K562 (cell line): ENCODE results near the gene WLS. TPM values are rescaled to one million over a fixed set of nuclear protein-coding genes. Genes with fewer than 3 reads are reported as not detected.

Experiments
- ATAC-seq: fragments of 200-7000 bp; cut with Tn5 transposase; 3 replicates; pipeline ENCODE4 v1.9.1; 2020; ENCODE audit warnings: moderate library complexity
- BruUV-seq: library from RNA; stranded (reverse); fragments of 400-500 nt; replicated peaks from 2 replicates; lab custom pipeline; 2021; lab: Mats Ljungman, UMichigan
- CTCF ChIA-PET: fragments of 300-600 bp; formaldehyde crosslinking; extraction: SDS; loops from one replicate; lab custom pipeline; 2021; ENCODE audit warnings: low intra/inter-chr PET ratio; lab: Yijun Ruan, JAX
- POLR2A ChIA-PET: fragments of 300-600, 350-650 bp; sonication (Branson Sonifier 250); formaldehyde crosslinking; extraction: SDS; loops from one replicate; lab custom pipeline; 2021; ENCODE audit warnings: antibody characterized with exemption, inconsistent platforms; lab: Yijun Ruan, JAX
- DNase-seq, 4 experiments: peaks; one replicate each; pipeline versions ENCODE4 v3.0.0 to v3.0.0-alpha.2; 2011 to 2018; ENCODE audit warnings: low spot score in 3 of 4, mixed read lengths in 3 of 4; ENCODE audit errors: extremely low read depth in 1 of 4
- FAIRE-seq: peaks from 2 replicates; lab custom pipeline; 2011; peaks lifted over from hg19 to GRCh38; lab: Jason Lieb, UNC
- H2AFZ ChIP-seq: 2 replicates; pipeline ENCODE4 v1.6.0; 2011; ENCODE audit warnings: low read depth, low read length, control low read depth, inconsistent platforms
- H3K27ac ChIP-seq: fragments of 200-600 bp; 3 replicates; pipeline ENCODE4 v1.8.0; 2011; ENCODE audit warnings: low read depth, mild to moderate bottlenecking, control low read depth, inconsistent platforms, low read length, moderate library complexity, mixed read lengths; ENCODE audit errors: extremely low read depth
- H3K27me3 ChIP-seq, 2 experiments: fragments of 300-600 bp in 1 of 2; 2 replicates in 1 of 2; 3 replicates in 1 of 2; pipeline versions ENCODE4 v1.6.0 to v1.8.0; 2011; ENCODE audit warnings: inconsistent platforms in 2 of 2, low read length in 2 of 2, mild to moderate bottlenecking in 1 of 2, mixed read lengths in 1 of 2, moderate library complexity in 1 of 2; ENCODE audit not compliant: control insufficient read depth in 2 of 2, insufficient read depth in 2 of 2
- H3K36me3 ChIP-seq: fragments of 300-600 bp; 3 replicates; pipeline ENCODE4 v1.8.0; 2011; ENCODE audit warnings: mild to moderate bottlenecking, low read length, inconsistent platforms; ENCODE audit not compliant: control insufficient read depth, insufficient read depth
- H3K4me1 ChIP-seq, 2 experiments: fragments of 200-600 bp in 1 of 2; replicated peaks in 1 of 2; 2 replicates in 1 of 2; 3 replicates in 1 of 2; pipeline versions ENCODE4 v1.5.1 to v1.8.0; 2011; ENCODE audit warnings: inconsistent platforms in 2 of 2, low read length in 2 of 2, mild to moderate bottlenecking in 1 of 2, mixed read lengths in 1 of 2, moderate library complexity in 1 of 2; ENCODE audit not compliant: control insufficient read depth in 2 of 2, insufficient read depth in 2 of 2
- H3K4me2 ChIP-seq: 2 replicates; pipeline ENCODE4 v1.6.1; 2011; ENCODE audit warnings: low read length, control low read depth, inconsistent platforms, mixed read lengths; ENCODE audit not compliant: insufficient read depth
- H3K4me3 ChIP-seq: fragments of 200-600 bp; sonication (generic), shearing (Covaris generic); 2 replicates; pipeline ENCODE4 v1.5.1; 2016; ENCODE audit warnings: control low read depth, inconsistent platforms
- H3K79me2 ChIP-seq: fragments of 200-600 bp; 3 replicates; pipeline ENCODE4 v1.8.0; 2011; ENCODE audit warnings: low read length, inconsistent platforms; ENCODE audit not compliant: control insufficient read depth, insufficient read depth
- H3K9ac ChIP-seq, 2 experiments: 2 replicates each; pipeline versions ENCODE4 v1.6.0 to v1.6.1; 2011; ENCODE audit warnings: low read depth in 2 of 2, low read length in 2 of 2, control low read depth in 1 of 2, inconsistent platforms in 1 of 2, mild to moderate bottlenecking in 1 of 2, mixed read lengths in 1 of 2; ENCODE audit not compliant: insufficient read depth in 1 of 2
- H3K9me1 ChIP-seq: one replicate; pipeline ENCODE4 v1.6.0; 2011; ENCODE audit warnings: inconsistent platforms, mild to moderate bottlenecking, low read length, moderate library complexity; ENCODE audit not compliant: control insufficient read depth, insufficient read depth
- H3K9me3 ChIP-seq: replicated peaks from 2 replicates; pipeline ENCODE4 v1.5.1; 2011; ENCODE audit warnings: low read depth, low read length, inconsistent platforms; ENCODE audit not compliant: control insufficient read depth, insufficient read depth
- H4K20me1 ChIP-seq: replicated peaks from 2 replicates; pipeline ENCODE4 v1.6.1; 2011; ENCODE audit warnings: low read length, inconsistent platforms, mixed read lengths; ENCODE audit not compliant: control insufficient read depth, insufficient read depth
- HEY1 ChIP-seq: fragments of 250-450 bp; sonication (Bioruptor Pico); IDR thresholded peaks from 2 replicates; pipeline ENCODE4 v1.5.0; 2020; ENCODE audit warnings: mild to moderate bottlenecking, moderate library complexity, borderline replicate concordance
- PRDM10 ChIP-seq: fragments of 450-650 bp; IDR thresholded peaks from 2 replicates; pipeline ENCODE4 v1.6.1; 2018; ENCODE audit not compliant: partially characterized antibody
- ZNF318 ChIP-seq, 2 experiments: fragments of 450-650 bp; IDR thresholded peaks; 2 replicates each; pipeline ENCODE4 v1.6.1; 2016; ENCODE audit warnings: mild to moderate bottlenecking in 2 of 2, borderline replicate concordance in 1 of 2, low read depth in 1 of 2, moderate library complexity in 1 of 2
- WGBS: fragments of 100-300 bp; shearing (Covaris generic); methylation state at CpG from one replicate; pipeline ENCODE4 v1.1.6; 2016; ENCODE audit warnings: low coverage, mixed read lengths; ENCODE audit not compliant: insufficient coverage; ENCODE audit errors: missing lambda C conversion rate; 5-methylcytosine and 5-hydroxymethylcytosine counted together
- in situ Hi-C: fragments of 300-500 bp; cut with MboI; formaldehyde crosslinking; loops from 4 replicates; pipeline ENCODE4 v1.15.0; 2018; ENCODE audit warnings: inconsistent platforms, mixed read lengths
- intact Hi-C: fragments of 100-400 bp; cut with micrococcal nuclease; formaldehyde crosslinking; loops from 2 replicates; pipeline ENCODE4 v1.14.2; 2022
- polyA plus RNA-seq, 8 experiments: library from polyadenylated mRNA; depleted of rRNA in 4 of 8; stranded (reverse) in 5 of 8; unstranded in 3 of 8; fragments of >200 nt; fragmentation: Nextera tagmentation in 2 of 8; fragmentation: Illumina TruSeq in 1 of 8; extraction: Ambion mirVana in 2 of 8; extraction: Trizol in 1 of 8; gene quantifications; 2 replicates each; pipeline versions ENCODE4 v1.2.1 to v1.2.3, GENCODE V29; 2011 to 2014; ENCODE audit warnings: inconsistent platforms in 1 of 8, missing spikeins in 1 of 8
- total RNA-seq, 7 experiments: library from RNA; depleted of rRNA in 6 of 7; stranded (reverse); fragments of >200 nt in 6 of 7; fragmentation: Illumina TruSeq in 2 of 7; extraction: Trizol in 2 of 7; gene quantifications; 2 replicates each; pipeline versions ENCODE4 v1.2.1 to v1.2.3, GENCODE V29; 2011 to 2021; ENCODE audit warnings: low replicate concordance in 1 of 7

The WLS gene
- total and polyA plus RNA-seq, 9 of the 15 experiments (the other 6 are each of a cell fraction or from before 2014, with no cell fraction given) = 0.47 TPM; not detected in 8

DNA sequence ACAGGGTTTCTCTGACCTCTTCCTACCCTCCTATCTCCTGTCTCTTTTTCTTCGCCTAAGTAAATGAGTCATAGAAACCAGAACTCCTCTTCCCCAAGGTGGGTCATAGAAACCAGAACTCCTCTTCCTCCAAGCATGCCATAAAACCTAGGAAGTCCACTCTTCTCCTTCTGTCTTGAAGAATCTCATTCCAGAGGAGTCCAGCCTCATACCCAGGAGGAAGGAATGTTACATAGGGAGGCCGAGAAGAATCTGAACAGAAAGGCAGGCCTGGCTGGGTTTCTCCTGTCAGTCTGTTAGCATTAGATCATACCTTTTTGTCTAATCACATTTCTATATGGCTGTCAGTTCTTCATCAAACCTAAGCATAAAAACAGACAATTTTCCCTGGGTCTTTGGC lies 47.5 kb upstream of the WLS start:
- no peak for TF ChIP-seq HEY1
- TF ChIP-seq ZNF318 (IDR thresholded peaks at IDR 0.05; ENCODE audit: borderline replicate concordance in 1 of 2, low read depth in 1 of 2) = no peak
- no peak for TF ChIP-seq PRDM10
- no peaks in the 10 kb centered on the region for H3K9me1 ChIP-seq
- CTCF ChIA-PET = no interaction called here
- no TSS peak for BruUV-seq
- DNase-seq (no peak), ATAC-seq (no peak), FAIRE-seq (no peak)
- intact Hi-C loops = no loop called here
- H3K4me1 ChIP-seq = no peaks in the 10 kb centered on the region
- no peak overlapping the region for H2AFZ ChIP-seq
- no peak overlapping the region for H3K4me2 ChIP-seq
- POLR2A ChIA-PET = no interaction called here
- H3K9ac ChIP-seq = no peak overlapping the region
- no peak overlapping the region for H3K27ac ChIP-seq
- H3K27me3 ChIP-seq = no peaks in the 10 kb centered on the region
- H3K79me2 ChIP-seq = no peaks in the 10 kb centered on the region
- no peak overlapping the region for H3K4me3 ChIP-seq
- no peaks in the 10 kb centered on the region for H3K9me3 ChIP-seq
- no peaks in the 10 kb centered on the region for H3K36me3 ChIP-seq
- 0% methylated on average over 2 of the region's 2 CpGs for WGBS
- H4K20me1 ChIP-seq = no peaks in the 10 kb centered on the region
- in situ Hi-C loops = no loop called here
